Astrocyte (in vitro differentiated cells and primary cell): ENCODE data around the gene PTPRK. TPM values are rescaled to one million over a fixed set of nuclear protein-coding genes. Genes with fewer than 3 reads are reported as not detected.
A peak's percentile ranks its signal among the peaks of the same experiment; 100 is the strongest.

Experiments used
- DNase-seq: peaks from one replicate; pipeline ENCODE4 v3.0.0-alpha.2; 2010; ENCODE audit warnings: low read depth
- FAIRE-seq: peaks from 2 replicates; lab custom pipeline; 2011; peaks lifted over from hg19 to GRCh38; lab: Jason Lieb, UNC
- H2AFZ ChIP-seq: 2 replicates; pipeline ENCODE4 v1.6.0; 2012; ENCODE audit warnings: low read depth, low read length, inconsistent platforms
- H3K27ac ChIP-seq: 2 replicates; pipeline ENCODE4 v1.5.1; 2011; ENCODE audit warnings: low read depth, low read length, inconsistent platforms
- H3K27me3 ChIP-seq: 2 replicates; pipeline ENCODE4 v1.6.0; 2011; ENCODE audit warnings: low read length, inconsistent platforms; ENCODE audit not compliant: insufficient read depth
- H3K36me3 ChIP-seq: 2 replicates; pipeline ENCODE4 v1.5.1; 2011; ENCODE audit warnings: low read length, inconsistent platforms; ENCODE audit not compliant: insufficient read depth
- H3K4me1 ChIP-seq: 2 replicates; pipeline ENCODE4 v1.5.1; 2011; ENCODE audit warnings: low read length, inconsistent platforms; ENCODE audit not compliant: insufficient read depth
- H3K4me2 ChIP-seq: 2 replicates; pipeline ENCODE4 v1.6.0; 2012; ENCODE audit warnings: low read length, inconsistent platforms
- H3K4me3 ChIP-seq: 2 replicates; pipeline ENCODE4 v1.5.1; 2011; ENCODE audit warnings: low read depth, mild to moderate bottlenecking, low read length, inconsistent platforms; ENCODE audit not compliant: insufficient read depth
- H3K79me2 ChIP-seq: 2 replicates; pipeline ENCODE4 v1.6.0; 2012; ENCODE audit warnings: mild to moderate bottlenecking, low read length, inconsistent platforms; ENCODE audit not compliant: insufficient read depth
- H3K9ac ChIP-seq: 2 replicates; pipeline ENCODE4 v1.6.0; 2012; ENCODE audit warnings: mild to moderate bottlenecking, low read length, inconsistent platforms
- H3K9me3 ChIP-seq: 2 replicates; pipeline ENCODE4 v1.5.1; 2012; ENCODE audit warnings: low read depth, mild to moderate bottlenecking, low read length, inconsistent platforms; ENCODE audit not compliant: insufficient read depth
- H4K20me1 ChIP-seq: 2 replicates; pipeline ENCODE4 v1.6.0; 2012; ENCODE audit warnings: low read length, inconsistent platforms; ENCODE audit not compliant: insufficient read depth
- H3K27ac Mint-ChIP-seq: one replicate; pipeline ENCODE4 v1.8.0; 2021; ENCODE audit warnings: mild to moderate bottlenecking, mixed read lengths; ENCODE audit not compliant: unreplicated experiment
- H3K27me3 Mint-ChIP-seq: one replicate; pipeline ENCODE4 v1.8.0; 2021; ENCODE audit warnings: low read depth, mixed read lengths; ENCODE audit not compliant: unreplicated experiment
- H3K36me3 Mint-ChIP-seq: one replicate; pipeline ENCODE4 v1.8.0; 2021; ENCODE audit warnings: low read depth, mixed read lengths; ENCODE audit not compliant: unreplicated experiment
- H3K4me1 Mint-ChIP-seq: one replicate; pipeline ENCODE4 v1.8.0; 2021; ENCODE audit warnings: low read depth, mixed read lengths; ENCODE audit not compliant: unreplicated experiment
- H3K4me3 Mint-ChIP-seq: one replicate; pipeline ENCODE4 v1.8.0; 2021; ENCODE audit warnings: mild to moderate bottlenecking, moderate library complexity, mixed read lengths; ENCODE audit not compliant: unreplicated experiment
- H3K9me3 Mint-ChIP-seq: one replicate; pipeline ENCODE4 v1.8.0; 2021; ENCODE audit warnings: mild to moderate bottlenecking, mixed read lengths; ENCODE audit not compliant: unreplicated experiment
- EZH2 ChIP-seq: IDR thresholded peaks from 2 replicates; pipeline ENCODE4 v1.6.1; 2012; ENCODE audit warnings: mild to moderate bottlenecking, low read length, inconsistent platforms; ENCODE audit not compliant: insufficient read depth
- total RNA-seq: library from RNA; stranded (reverse); gene quantifications from 2 replicates; pipeline ENCODE4 v1.2.1, GENCODE V29; 2021
- TF ChIP-seq, protein P1 (sequence below): IDR thresholded peaks from 2 replicates; pipeline ENCODE4 v1.5.1; 2011; ENCODE audit warnings: low read depth, mild to moderate bottlenecking, inconsistent platforms, low read length, moderate library complexity; ENCODE audit not compliant: insufficient read depth

Gene PTPRK
- total RNA-seq, 1 donor from 2014 or later = 159 TPM

GRCh38 chr6:128452713-128453112 lies 67.7 kb downstream of the PTPRK start:
- H3K4me1 Mint-ChIP-seq = peaks cover 11% of the 10 kb centered on the region
- H3K9me3 Mint-ChIP-seq = no peaks in the 10 kb centered on the region
- Histone ChIP-seq H3K27ac (no peak overlapping the region), H4K20me1 (peaks cover 45% of the 10 kb centered on the region), H3K79me2 (peaks cover 95% of the 10 kb centered on the region), H3K4me3 (no peak overlapping the region), H3K9me3 (no peaks in the 10 kb centered on the region), H3K27me3 (no peaks in the 10 kb centered on the region), H3K9ac (no peak overlapping the region), H3K4me2 (no peak overlapping the region), H3K4me1 (peaks cover 3% of the 10 kb centered on the region), H3K36me3 (no peaks in the 10 kb centered on the region), H2AFZ (no peak overlapping the region)
- H3K4me3 Mint-ChIP-seq = no peak overlapping the region
- FAIRE-seq (no peak), DNase-seq (no peak)
- TF ChIP-seq EZH2 = no peak
- TF ChIP-seq, protein P1, sequence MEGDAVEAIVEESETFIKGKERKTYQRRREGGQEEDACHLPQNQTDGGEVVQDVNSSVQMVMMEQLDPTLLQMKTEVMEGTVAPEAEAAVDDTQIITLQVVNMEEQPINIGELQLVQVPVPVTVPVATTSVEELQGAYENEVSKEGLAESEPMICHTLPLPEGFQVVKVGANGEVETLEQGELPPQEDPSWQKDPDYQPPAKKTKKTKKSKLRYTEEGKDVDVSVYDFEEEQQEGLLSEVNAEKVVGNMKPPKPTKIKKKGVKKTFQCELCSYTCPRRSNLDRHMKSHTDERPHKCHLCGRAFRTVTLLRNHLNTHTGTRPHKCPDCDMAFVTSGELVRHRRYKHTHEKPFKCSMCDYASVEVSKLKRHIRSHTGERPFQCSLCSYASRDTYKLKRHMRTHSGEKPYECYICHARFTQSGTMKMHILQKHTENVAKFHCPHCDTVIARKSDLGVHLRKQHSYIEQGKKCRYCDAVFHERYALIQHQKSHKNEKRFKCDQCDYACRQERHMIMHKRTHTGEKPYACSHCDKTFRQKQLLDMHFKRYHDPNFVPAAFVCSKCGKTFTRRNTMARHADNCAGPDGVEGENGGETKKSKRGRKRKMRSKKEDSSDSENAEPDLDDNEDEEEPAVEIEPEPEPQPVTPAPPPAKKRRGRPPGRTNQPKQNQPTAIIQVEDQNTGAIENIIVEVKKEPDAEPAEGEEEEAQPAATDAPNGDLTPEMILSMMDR = no peak
- H3K27ac Mint-ChIP-seq = no peak overlapping the region
- H3K27me3 Mint-ChIP-seq = no peaks in the 10 kb centered on the region
- peaks cover 3% of the 10 kb centered on the region for H3K36me3 Mint-ChIP-seq

- no peak overlapping the region for H2AFZ ChIP-seq
- H3K27me3 ChIP-seq = no peaks in the 10 kb centered on the region
- Mint-ChIP-seq H3K36me3 (peaks cover 3% of the 10 kb centered on the region), H3K9me3 (no peaks in the 10 kb centered on the region), H3K27ac (no peak overlapping the region), H3K27me3 (no peaks in the 10 kb centered on the region), H3K4me3 (no peak overlapping the region), H3K4me1 (peaks cover 7% of the 10 kb centered on the region)
- H3K36me3 ChIP-seq = no peaks in the 10 kb centered on the region
- TF ChIP-seq, protein P1 = no peak
- no peak for TF ChIP-seq EZH2
- H3K9me3 ChIP-seq = no peaks in the 10 kb centered on the region
- H3K4me3 ChIP-seq = no peak overlapping the region
- no peaks in the 10 kb centered on the region for H3K4me1 ChIP-seq
- FAIRE-seq (no peak), DNase-seq (no peak)
- peaks cover 36% of the 10 kb centered on the region for H4K20me1 ChIP-seq
- H3K79me2 ChIP-seq = peaks cover 87% of the 10 kb centered on the region
- no peak overlapping the region for H3K4me2 ChIP-seq
- no peak overlapping the region for H3K9ac ChIP-seq
- no peak overlapping the region for H3K27ac ChIP-seq
Observed at GRCh38 chr6:128446497-128446896, 73.9 kb downstream of the PTPRK start.

GRCh38 chr6:128443553-128443952 lies 76.8 kb downstream of the PTPRK start:
- TF ChIP-seq, protein P1 = no peak
- TF ChIP-seq EZH2 = no peak
- no peak overlapping the region for H3K4me2 ChIP-seq
- H3K27me3 ChIP-seq = no peaks in the 10 kb centered on the region
- DNase-seq (peak; percentile 37), FAIRE-seq (no peak)
- Mint-ChIP-seq H3K36me3 (no peaks in the 10 kb centered on the region), H3K27me3 (no peaks in the 10 kb centered on the region), H3K27ac (no peak overlapping the region), H3K9me3 (no peaks in the 10 kb centered on the region), H3K4me1 (peaks cover 14% of the 10 kb centered on the region), H3K4me3 (no peak overlapping the region)
- H3K4me3 ChIP-seq = no peak overlapping the region
- H3K9ac ChIP-seq = peak overlapping the region; percentile 7
- H3K27ac ChIP-seq = peak overlapping the region; percentile 50
- no peaks in the 10 kb centered on the region for H3K36me3 ChIP-seq
- no peaks in the 10 kb centered on the region for H3K9me3 ChIP-seq
- peaks cover 51% of the 10 kb centered on the region for H4K20me1 ChIP-seq
- H3K79me2 ChIP-seq = peaks cover 87% of the 10 kb centered on the region
- H2AFZ ChIP-seq = no peak overlapping the region
- no peaks in the 10 kb centered on the region for H3K4me1 ChIP-seq
